Measurements from ENCODE around the gene IFIT1B. TPM values are rescaled to one million over a fixed set of nuclear protein-coding genes. Genes with fewer than 3 reads are reported as not detected.

The IFIT1B gene
- total and polyA plus RNA-seq, 2 of the 8 experiments (the other 6 are each of a cell fraction or from before 2014, with no cell fraction given): not detected

DNA sequence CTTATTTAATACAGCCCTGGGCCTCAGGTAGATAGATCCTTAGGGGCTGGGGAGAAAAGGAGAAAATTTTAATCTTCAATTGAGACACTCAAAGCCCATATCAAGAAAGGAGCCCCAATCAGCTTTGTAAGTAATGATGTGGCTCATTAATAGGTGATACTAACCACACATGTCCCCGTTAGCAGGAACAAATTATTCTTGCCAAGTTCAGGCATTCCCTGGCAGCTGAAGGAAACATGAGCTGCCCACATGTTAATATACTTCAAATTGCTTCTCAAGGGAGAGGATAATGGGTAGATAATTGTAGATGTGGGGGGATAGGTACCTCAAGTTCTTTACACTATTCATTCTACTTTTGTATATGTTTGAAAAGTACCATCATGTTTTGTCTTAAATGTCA is 51.0 kb downstream of the IFIT1B start:
- H2BK15ac ChIP-seq (ENCODE audit: low read length): no peak overlapping the region
- no peak overlapping the region for H2BK12ac ChIP-seq (ENCODE audit: low read depth, low read length)
- no peak overlapping the region for H4K91ac ChIP-seq (replicated peaks; ENCODE audit: insufficient read length, low read length)
- WGBS, 2 experiments (ENCODE audit: extremely low coverage in 1 of 2, insufficient coverage in 1 of 2, insufficient read length in 1 of 2, insufficient replicate concordance in 2 of 2, low coverage in 1 of 2, low lambda C conversion rate in 2 of 2, missing lambda C conversion rate in 1 of 2): 60% methylated on average over 1 of the region's 1 CpG; no CpG with 5 or more reads in 1 of the 2 experiments
- H3K9me3 ChIP-seq (ENCODE audit: insufficient read depth in 2 of 2, low read depth in 1 of 2, low read length in 1 of 2): no peaks in the 10 kb centered on the region
- H3K27me3 ChIP-seq (replicated peaks in 1 of 4; ENCODE audit: control insufficient read depth in 3 of 4, extremely low read depth in 1 of 4, insufficient read depth in 3 of 4, low read length in 3 of 4): no peaks in the 10 kb centered on the region
- DNase-seq (ENCODE audit: low read depth in 1 of 2, low spot score in 2 of 2): no peak
- no peak overlapping the region for H3K18ac ChIP-seq (ENCODE audit: extremely low read depth, low read length)
- H2BK120ac ChIP-seq (replicated peaks; ENCODE audit: low read depth, low read length): no peak overlapping the region
- no peaks in the 10 kb centered on the region for H3K36me3 ChIP-seq (ENCODE audit: control insufficient read depth in 2 of 4, insufficient read depth in 4 of 4, low read length in 3 of 4)
- H3K27ac ChIP-seq (ENCODE audit: low read depth, low read length): no peak overlapping the region
- H2BK5ac ChIP-seq (ENCODE audit: low read depth, low read length): no peak overlapping the region
- H2AK5ac ChIP-seq (ENCODE audit: low read depth, low read length): no peak overlapping the region
- no peak for TF ChIP-seq RNF2 (IDR thresholded peaks at IDR 0.05; ENCODE audit: borderline replicate concordance, low read depth, low read length, missing control alignments, poor library complexity, severe bottlenecking)
- TF ChIP-seq SP1 (IDR thresholded peaks at IDR 0.05; ENCODE audit: low read depth, low read length): no peak
- no peak for TF ChIP-seq RFX5 (IDR thresholded peaks at IDR 0.05; ENCODE audit: borderline replicate concordance, low read depth, low read length)
- TF ChIP-seq EZH2 (IDR thresholded peaks at IDR 0.05; ENCODE audit: low read depth, low read length, severe bottlenecking): no peak
- TF ChIP-seq KDM4A (IDR thresholded peaks at IDR 0.05; ENCODE audit: low read depth, low read length, severe bottlenecking): no peak
- no peak for TF ChIP-seq SP4 (IDR thresholded peaks at IDR 0.05; ENCODE audit: low read length)
- no peak for TF ChIP-seq PHF8 (conservative IDR thresholded peaks at IDR 0.05; ENCODE audit: low read depth, low read length)
- no peak for TF ChIP-seq RXRA (IDR thresholded peaks at IDR 0.05; ENCODE audit: insufficient read depth, low read depth, low read length)
- no peak for TF ChIP-seq JUN (IDR thresholded peaks at IDR 0.05; ENCODE audit: low read depth, low read length)
- TF ChIP-seq, protein P1, sequence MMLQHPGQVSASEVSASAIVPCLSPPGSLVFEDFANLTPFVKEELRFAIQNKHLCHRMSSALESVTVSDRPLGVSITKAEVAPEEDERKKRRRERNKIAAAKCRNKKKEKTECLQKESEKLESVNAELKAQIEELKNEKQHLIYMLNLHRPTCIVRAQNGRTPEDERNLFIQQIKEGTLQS (IDR thresholded peaks at IDR 0.05; ENCODE audit: insufficient read depth, low read depth, low read length): no peak
- TF ChIP-seq, protein P2, sequence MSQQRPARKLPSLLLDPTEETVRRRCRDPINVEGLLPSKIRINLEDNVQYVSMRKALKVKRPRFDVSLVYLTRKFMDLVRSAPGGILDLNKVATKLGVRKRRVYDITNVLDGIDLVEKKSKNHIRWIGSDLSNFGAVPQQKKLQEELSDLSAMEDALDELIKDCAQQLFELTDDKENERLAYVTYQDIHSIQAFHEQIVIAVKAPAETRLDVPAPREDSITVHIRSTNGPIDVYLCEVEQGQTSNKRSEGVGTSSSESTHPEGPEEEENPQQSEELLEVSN (IDR thresholded peaks at IDR 0.05): no peak
- no peak for TF ChIP-seq SUZ12 (IDR thresholded peaks at IDR 0.05; ENCODE audit: low read length)
- H3K79me1 ChIP-seq (ENCODE audit: low read depth, low read length): no peaks in the 10 kb centered on the region
- H3K4ac ChIP-seq (replicated peaks; ENCODE audit: insufficient read length, low read depth, low read length): no peak overlapping the region
- no peak overlapping the region for H3K14ac ChIP-seq (ENCODE audit: insufficient read length)
- H3K56ac ChIP-seq (replicated peaks; ENCODE audit: insufficient read length, low read depth, low read length): no peak overlapping the region
- H2AFZ ChIP-seq (ENCODE audit: low read length): no peak overlapping the region
- POLR2A ChIA-PET (ENCODE audit: partially characterized antibody): no interaction called here
- no peaks in the 10 kb centered on the region for H4K20me1 ChIP-seq (replicated peaks in 1 of 2; ENCODE audit: control insufficient read depth in 1 of 2, insufficient read depth in 2 of 2, low read length in 2 of 2)
- no peak overlapping the region for H3K4me3 ChIP-seq (ENCODE audit: extremely low read depth in 1 of 4, insufficient read depth in 2 of 4, low read depth in 3 of 4, low read length in 4 of 4)
- no peak overlapping the region for H4K5ac ChIP-seq (ENCODE audit: insufficient read length, low read depth, low read length)
- CTCF ChIA-PET (ENCODE audit: partially characterized antibody): interaction anchor here (0.7 to 2.7 kb wide), 13 partner anchors 10 to 545 kb away, joined by 3 to 14 read pairs (median 5); no protein-coding TSS in a partner anchor
- H3K79me2 ChIP-seq (ENCODE audit: control insufficient read depth in 1 of 2, insufficient read depth in 2 of 2, low read length in 2 of 2): no peaks in the 10 kb centered on the region
- no peak for FAIRE-seq
- H2BK20ac ChIP-seq (ENCODE audit: low read length): no peak overlapping the region
- H3K4me2 ChIP-seq (ENCODE audit: insufficient read depth in 1 of 2, low read depth in 2 of 2, low read length in 2 of 2): no peak overlapping the region
- peaks cover 0 to 13% (median 5%) of the 10 kb centered on the region in 4 experiments; a peak in 2 of 7 replicates for H3K4me1 ChIP-seq (replicated peaks in 1 of 4; ENCODE audit: control insufficient read depth in 3 of 4, insufficient read depth in 4 of 4, low read length in 3 of 4)
- H3K9ac ChIP-seq (replicated peaks in 1 of 4; ENCODE audit: extremely low read depth in 1 of 4, low read depth in 3 of 4, low read length in 3 of 4): no peak overlapping the region
- no peaks in the 10 kb centered on the region for H3K23me2 ChIP-seq (ENCODE audit: low read depth, low read length)
- H3K23ac ChIP-seq (ENCODE audit: insufficient read length): no peak overlapping the region
- no peak overlapping the region for H4K8ac ChIP-seq (ENCODE audit: extremely low read depth, insufficient read depth, low read length)

All from H1 (cell line).